ENCODE results near the gene STPG2.
"Not testable (repeated sequence)": the region's sequence is repeated elsewhere in the genome, so short reads cannot be mapped to it uniquely, and the experiment has no call there.

Gene STPG2

DNA sequence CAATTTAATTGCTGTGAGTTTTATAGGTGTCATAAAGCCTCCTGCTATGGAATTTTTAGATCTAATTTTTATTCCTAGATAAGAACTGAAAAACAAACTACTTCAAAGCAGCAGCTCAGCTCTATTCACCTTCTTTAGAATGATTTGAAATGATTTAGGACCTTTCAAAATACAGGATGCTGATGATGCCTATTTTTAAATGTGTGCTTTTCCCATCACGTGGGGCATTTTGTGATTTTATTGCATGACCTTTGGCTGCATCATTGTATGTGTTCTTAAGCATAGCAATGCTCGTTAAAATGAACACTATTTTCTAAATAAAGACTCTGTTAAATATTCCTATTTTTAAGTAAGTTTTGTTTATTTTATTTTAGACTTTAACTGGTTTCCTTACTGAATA is 537.3 kb downstream of the STPG2 start:
- no peak for DNase-seq

DNA sequence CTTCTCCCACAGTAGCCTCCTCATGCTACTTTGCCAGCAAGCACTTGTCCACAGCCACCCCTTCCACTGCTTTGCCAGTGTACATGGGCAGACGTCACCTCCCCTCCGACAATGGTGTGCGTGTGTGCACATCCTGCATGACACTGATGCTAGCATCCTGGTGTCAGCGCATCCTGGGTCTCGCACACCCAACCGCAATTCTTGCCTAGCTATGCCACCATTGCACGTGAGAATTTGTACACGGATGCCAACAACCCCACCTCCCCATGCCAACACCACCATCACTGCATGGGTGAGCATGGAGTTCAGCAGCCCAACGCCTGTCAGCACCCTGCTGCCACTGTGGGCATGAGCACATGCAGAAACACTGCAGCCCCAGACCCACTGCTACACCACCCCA is 550.0 kb downstream of the STPG2 start:
- DNase-seq, result no peak

DNA sequence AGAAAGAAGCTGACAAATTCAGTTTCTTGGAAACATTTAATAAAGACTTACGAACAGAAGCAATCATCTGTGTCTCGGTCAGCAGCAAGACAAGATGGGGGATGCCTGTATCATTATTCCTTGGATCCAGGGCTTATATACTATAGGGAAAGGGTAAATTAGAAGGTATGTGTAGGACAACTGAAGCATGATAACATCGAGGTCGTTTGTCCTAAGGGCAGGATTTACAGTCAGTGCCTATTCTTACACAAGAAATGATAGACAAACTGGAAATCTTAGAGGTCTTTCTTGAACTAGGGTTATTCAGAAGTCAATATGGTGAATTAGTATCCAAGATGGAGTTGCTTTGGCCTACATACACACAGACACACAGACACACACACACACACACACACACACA is 553.0 kb downstream of the STPG2 start:
- no peak for DNase-seq

DNA sequence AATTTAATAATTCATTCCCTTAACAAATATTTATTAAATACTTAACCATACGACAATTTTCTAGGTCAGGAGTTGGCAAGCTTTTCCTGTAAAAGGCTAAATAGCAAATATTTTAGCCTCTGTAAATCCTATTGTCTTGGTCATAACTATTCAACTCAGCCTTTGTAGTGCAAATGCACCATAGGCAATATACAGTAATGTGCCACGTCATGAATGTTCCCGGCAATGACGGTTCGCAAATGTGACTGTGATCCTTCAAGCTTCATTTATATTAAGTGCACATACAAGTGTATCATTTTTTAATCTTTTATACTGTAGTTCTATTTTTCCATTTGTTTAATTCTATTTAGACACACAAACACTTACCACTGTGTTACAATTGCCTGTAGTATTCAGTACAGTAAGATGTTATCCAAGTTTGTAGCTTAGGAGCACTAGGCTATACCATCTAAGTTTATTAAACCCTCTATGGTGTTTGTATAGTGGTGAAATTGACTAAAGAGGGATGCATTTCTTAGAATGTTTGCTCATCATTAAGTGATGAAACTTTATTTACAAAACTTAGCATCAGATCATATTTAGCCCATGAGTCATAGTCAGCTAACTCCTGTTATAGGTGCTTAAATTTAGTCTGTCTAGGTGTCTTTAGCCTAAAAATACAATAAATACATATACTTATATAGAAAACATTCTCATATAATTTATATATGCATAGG is 553.6 kb downstream of the STPG2 start:
- DNase-seq, result no peak

DNA sequence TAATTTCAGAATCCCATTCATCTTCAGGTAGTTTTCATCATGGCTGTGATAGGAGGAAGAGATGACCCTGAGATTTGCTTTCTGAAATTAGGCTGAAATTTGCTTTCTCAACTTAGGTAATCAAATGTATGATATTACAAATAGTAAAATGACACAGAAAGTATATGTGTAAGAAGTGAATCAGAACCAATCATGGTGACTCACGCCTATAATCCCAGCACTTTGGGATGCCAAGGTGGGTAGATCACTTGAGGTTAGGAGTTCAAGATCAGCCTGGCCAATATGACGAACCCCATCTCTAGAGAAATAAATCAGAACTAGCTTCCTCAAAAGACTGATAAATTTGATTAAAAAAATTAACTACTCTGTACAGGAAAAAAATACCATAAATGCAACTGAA is 555.4 kb downstream of the STPG2 start:
- DNase-seq, result no peak

DNA sequence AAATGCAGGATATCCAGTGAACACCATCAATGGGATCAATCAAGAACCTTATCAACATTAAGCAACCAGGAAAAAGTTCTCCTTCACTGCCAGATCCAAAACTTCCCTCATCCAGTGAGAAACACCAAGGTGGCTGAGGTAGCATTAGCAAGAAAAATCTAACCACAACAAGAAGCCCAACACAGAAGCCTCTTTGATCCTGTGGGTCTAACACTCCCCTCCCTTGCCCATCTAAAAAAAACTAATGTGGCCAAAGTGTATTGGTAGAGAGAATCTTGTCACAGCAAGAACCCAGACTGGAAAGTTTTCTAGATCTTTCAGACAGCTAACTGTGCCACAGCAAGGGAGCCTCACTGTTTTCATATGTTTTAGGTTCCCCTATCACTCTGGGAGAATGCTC is 558.0 kb downstream of the STPG2 start:
- no peak for DNase-seq

DNA sequence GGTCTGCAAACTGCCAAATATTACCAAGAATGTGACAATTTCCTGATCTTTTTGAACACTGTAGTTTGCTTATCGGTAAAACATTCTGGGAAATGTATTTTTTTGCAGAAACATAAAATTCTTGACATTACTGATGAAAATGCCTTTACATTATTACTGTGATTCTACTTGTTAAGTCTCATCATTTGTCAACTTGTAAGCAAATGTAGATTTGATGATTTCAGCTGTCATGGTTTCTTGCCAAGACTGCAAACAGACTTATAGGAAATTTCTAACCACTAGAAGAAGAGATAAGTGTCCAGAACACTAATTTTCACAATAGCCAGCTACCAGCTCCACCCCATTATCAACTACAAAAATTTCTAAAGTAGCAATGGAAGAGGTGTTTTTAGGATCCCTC is 560.4 kb downstream of the STPG2 start:
- DNase-seq, result no peak

DNA sequence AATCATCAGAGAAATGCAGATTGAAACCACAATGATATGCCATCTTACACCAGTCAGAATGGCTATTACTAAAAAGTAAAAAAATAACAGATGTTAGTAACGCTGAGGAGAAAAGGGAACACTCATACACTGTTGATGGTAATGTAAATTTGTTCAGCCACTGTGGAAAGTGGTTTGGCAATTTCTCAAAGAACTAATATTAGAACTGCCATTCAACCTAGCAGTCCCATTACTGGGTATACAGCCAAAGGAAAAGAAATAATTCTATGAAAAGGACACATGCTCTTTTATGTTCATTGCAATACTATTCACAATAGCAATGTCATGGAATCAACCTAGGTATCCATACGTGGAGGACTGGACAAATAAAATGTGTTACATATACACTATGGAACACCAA is 566.3 kb downstream of the STPG2 start:
- no peak for DNase-seq

DNA sequence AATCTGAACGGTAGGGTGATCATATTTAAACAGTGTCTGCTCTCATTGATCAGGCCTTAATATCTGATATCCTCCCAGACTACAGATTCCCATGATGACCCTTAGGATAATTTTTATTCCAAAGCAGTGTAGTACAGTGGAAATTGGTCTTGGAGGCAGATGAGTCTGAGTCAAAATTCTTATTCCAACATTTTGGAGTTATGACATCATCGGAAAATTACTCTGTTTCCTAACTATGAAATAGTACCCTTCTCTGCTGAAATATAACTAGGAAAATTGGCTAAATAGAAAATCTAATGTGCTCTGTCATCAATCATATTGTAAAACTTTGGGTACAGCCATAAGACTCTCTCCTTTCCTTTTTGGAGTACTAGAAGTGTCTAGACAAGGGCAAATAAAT is 583.3 kb downstream of the STPG2 start:
- no peak for DNase-seq

DNA sequence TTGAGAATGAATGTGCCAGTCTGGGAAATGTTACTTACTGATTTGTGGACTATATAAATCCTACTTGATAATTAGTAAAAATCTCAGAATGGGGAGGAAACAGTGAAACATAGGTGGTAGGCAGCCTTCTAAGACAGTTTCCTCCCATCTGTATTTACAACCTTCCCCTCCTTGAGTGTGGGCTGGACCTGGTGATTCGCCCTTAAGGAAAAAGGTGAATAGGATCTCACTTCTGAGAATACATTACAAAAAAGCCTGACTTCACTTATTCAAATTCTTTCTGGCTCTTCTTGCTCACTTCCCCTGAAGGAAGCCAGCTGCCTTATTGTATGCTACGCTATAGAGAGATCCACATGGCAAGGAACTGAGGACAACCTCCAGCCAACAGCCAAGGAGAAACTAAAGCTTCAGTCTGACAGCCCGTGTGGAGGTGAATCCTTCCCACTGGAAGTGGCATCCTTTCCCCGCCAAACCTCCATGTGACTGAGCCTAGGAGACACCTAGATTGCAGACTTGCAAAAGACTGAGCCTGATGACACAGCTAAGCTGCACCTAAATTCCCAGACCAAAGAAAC is 585.0 kb downstream of the STPG2 start:
- DNase-seq, result no peak

DNA sequence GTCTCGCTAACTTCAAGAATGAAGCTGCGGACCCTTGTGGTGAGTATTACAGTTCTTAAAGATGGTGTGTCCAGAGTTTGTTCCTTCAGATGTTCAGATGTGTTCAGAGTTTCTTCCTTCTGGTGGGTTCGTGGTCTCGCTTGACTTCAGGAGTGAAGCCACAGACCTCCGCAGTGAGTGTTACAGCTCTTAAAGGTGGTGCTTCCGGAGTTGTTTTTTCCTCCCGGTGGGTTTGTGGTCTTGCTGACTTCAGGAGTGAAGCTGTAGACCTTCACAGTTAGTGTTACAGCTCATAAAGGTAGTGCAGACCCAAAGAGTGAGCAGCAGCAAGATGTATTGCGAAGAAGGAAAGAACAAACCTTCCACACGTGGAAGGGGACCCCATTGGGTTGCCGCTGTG is 592.6 kb downstream of the STPG2 start:
- not testable (repeated sequence) for DNase-seq

DNA sequence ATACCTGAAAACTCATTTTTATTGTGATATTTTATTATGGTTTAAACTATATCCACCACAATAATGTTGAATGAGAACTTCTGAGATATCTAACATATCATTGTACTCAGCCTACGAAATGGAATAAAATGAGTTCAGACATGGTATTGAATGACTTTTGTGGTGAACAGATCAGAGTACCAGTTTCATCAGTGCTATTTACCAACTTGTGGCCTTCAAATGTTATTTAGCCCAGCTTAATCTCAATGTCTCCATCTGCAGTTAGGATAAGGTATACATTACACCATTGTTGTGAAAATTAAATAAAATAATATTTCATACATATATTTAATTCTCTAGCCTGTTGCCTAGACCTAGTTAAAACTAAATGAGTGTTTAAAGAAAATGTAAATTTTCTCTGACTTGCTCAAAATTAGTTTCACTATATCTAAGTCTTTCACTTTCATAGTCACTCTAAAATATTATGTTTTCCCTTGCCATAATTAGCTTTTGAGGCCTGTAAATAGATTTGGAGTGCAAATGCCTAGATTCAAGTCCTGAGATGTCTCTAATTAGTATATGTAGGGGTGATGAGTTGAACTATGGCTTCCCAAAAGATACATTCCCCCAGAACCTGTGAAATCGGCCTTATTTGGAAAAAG is 594.2 kb downstream of the STPG2 start:
- no peak for DNase-seq

DNA sequence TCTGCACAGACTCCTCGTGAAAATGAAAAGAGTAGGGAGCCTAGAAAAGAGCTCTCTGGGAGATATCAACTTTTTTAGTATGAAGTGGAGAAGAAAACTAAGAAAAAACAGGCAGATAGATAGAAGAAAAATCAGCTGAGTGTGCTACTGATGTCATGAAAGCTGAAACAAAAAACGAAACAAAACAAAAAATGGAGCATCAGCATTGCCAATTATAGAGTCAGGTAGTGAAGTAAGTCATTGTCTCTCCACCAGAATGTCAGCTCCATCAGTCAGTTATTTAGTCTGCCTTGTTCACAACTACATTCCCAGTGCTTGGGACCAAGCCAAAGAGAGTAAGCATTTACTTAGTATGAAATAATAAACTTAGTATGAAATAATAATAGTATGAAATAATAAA is 595.1 kb downstream of the STPG2 start:
- DNase-seq, result no peak

DNA sequence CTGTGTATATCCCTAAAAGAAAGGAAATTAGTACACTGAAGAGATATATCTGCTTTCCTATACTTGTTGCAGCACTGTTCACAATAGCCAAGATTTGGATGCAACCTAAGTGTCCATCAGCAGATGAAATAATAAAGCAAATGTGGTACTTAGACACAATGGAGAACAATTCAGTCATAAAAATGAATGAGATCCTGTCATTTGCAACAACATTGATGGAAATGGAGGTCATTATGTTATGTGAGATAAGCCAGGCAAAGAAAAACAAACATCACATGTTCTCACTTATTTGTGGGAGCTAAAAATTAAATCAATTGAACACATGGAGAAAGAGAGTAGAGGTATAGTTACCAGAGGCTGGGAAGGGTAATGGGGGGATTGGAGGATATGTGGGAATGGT is 611.9 kb downstream of the STPG2 start:
- no peak for DNase-seq

DNA sequence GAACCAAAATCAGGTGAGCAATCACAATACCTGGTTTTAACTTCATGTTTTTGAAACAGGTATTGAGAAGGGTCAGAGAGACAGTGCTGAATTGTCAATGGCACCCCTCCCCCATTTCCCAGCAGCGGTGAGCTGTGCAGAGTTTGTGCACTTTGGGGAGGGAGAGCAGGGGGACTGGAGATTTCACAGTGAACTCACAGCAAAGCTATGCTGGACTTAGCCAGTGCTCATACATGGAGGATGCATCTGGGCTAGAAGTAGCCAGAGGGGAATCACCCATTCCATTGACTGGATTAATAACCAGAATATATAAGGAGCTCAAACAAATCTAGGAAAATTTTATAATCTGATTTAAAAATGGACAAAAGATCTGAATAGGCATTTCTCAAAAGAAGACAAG is 612.6 kb downstream of the STPG2 start:
- no peak for DNase-seq

DNA sequence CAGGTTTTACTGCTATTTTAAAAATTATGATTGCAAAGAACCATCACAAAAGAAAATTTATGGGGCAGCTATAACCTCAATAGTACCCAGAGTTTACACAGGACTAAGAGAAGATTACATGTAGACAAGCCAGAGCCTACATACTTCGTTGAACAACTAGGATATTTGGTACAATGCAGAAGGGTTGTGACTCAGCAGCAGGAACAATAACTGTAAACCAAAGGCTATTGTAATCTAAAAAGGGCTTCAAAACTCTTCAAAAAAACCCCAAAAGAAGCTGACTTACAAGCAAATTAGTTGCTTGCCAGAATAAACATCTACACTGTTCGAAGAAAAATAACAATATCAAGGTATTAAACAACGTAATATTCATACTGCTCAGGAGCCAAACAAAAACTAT is 618.0 kb downstream of the STPG2 start:
- DNase-seq, result no peak

DNA sequence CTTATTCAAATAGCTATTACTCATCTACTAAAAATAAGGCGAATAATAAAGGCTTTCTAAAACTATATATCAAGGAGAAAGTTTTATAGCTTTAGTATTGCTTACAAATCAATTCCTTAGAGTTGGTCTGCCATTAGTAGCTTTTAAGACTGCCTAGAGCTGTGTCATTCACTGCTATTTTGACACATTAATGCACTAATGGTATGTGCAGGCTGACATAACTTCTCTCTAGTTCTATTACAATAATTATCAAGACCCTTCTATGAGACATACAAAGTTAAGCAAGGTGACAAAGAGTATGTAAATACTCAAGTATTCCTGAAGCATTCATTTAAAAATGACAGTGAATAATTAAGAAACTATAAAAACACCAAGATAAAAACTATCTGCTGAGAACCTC is 625.3 kb downstream of the STPG2 start:
- no peak for DNase-seq

DNA sequence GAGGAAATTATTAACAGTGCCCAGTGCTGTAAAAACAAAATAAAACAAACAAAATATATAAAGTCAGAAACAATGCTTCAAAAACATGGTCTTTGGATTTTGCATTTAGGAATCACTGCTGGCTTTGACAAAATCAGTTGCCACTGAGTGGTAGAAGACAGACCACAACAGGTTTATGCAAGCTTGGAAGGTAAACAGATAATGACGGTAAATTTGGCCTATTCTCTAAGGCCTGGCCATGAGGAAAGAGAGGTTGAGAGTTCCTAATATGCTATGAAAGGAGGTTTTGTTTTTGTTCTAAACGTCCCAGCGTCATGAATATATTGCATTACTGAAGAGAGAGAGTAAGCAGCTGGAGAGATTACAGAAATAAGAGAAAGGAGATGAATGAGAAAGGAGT is 629.4 kb downstream of the STPG2 start:
- DNase-seq, result no peak

All from NCI-H187 (cell line).